HEK293 (cell line): ENCODE results near the gene NEURL4.

Experiments used
- KLF1 ChIP-seq: fragments of 450-650 bp; formaldehyde crosslinking; IDR thresholded peaks from 2 replicates; pipeline ENCODE4 v1.5.1; 2016; ENCODE audit warnings: missing biosample characterization, missing genetic modification characterization
- SP2 ChIP-seq: fragments of 450-650 bp; formaldehyde crosslinking; IDR thresholded peaks from 2 replicates; pipeline ENCODE4 v1.5.1; 2016; ENCODE audit warnings: missing biosample characterization, missing genetic modification characterization
- ZIC2 ChIP-seq: fragments of 450-650 bp; formaldehyde crosslinking; IDR thresholded peaks from 2 replicates; pipeline ENCODE4 v1.5.1; 2016; ENCODE audit warnings: missing biosample characterization, missing genetic modification characterization
- ZNF121 ChIP-seq: fragments of 450-650 bp; formaldehyde crosslinking; IDR thresholded peaks from 2 replicates; pipeline ENCODE4 v1.5.1; 2016; ENCODE audit warnings: missing biosample characterization, missing genetic modification characterization
- ZNF585B ChIP-seq: fragments of 450-650 bp; formaldehyde crosslinking; IDR thresholded peaks from 2 replicates; pipeline ENCODE4 v1.5.1; 2016; ENCODE audit warnings: missing biosample characterization, missing genetic modification characterization
- TF ChIP-seq, protein P1 (sequence below): fragments of 450-650 bp; formaldehyde crosslinking; IDR thresholded peaks from 2 replicates; pipeline ENCODE4 v1.5.1; 2016; ENCODE audit warnings: missing biosample characterization, missing genetic modification characterization

DNA sequence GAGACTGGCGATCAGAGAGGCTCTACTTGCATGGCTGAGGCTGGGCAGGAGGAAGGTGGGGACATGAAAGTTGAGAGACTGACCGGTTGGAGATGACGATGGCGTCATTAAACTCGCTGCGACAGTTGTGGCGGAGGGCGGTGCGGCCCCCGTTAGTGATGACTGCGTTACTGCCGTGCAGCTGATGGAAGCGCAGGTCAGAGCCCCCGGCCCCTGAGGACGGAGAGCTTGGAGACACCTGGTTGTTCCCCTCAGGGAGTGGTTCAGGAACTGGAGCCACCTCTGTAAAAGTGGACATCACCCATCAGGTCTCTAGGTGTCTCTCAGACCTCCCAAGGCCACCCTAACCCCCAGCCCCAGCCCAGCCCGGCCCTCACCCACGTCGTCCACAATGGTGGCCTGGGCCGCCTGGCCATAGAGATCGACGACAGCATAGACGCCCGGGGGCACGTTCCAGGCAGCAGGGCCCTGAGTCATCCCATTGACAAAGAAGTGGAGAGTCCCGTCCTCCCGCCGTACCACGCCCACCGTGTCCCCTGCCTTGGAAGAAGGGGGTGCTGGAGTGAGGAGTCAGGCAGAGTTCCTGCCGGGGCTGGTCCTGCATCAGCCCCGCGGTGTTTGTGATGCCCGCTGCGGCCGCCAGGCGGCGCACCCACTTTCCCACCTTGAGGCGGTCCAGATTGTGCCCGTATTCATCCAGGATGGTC, 5.3 kb downstream of the NEURL4 start:
- TF ChIP-seq, protein P1, sequence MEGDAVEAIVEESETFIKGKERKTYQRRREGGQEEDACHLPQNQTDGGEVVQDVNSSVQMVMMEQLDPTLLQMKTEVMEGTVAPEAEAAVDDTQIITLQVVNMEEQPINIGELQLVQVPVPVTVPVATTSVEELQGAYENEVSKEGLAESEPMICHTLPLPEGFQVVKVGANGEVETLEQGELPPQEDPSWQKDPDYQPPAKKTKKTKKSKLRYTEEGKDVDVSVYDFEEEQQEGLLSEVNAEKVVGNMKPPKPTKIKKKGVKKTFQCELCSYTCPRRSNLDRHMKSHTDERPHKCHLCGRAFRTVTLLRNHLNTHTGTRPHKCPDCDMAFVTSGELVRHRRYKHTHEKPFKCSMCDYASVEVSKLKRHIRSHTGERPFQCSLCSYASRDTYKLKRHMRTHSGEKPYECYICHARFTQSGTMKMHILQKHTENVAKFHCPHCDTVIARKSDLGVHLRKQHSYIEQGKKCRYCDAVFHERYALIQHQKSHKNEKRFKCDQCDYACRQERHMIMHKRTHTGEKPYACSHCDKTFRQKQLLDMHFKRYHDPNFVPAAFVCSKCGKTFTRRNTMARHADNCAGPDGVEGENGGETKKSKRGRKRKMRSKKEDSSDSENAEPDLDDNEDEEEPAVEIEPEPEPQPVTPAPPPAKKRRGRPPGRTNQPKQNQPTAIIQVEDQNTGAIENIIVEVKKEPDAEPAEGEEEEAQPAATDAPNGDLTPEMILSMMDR, result peak; percentile 79
- no peak for TF ChIP-seq KLF1
- TF ChIP-seq ZIC2 (tag by site-specific recombination), result no peak
- TF ChIP-seq SP2 (tag by site-specific recombination), result no peak
- no peak for TF ChIP-seq ZNF585B
- no peak for TF ChIP-seq ZNF121 (tag by site-specific recombination)
